ENCODE results near the gene TSPAN16. TPM values are rescaled to one million over a fixed set of nuclear protein-coding genes. Genes with fewer than 3 reads are reported as not detected.

Gene TSPAN16
- total and polyA plus RNA-seq, 2 of the 13 experiments (the other 11 are each of a cell fraction or from before 2014, with no cell fraction given), result not detected

GRCh38 chr19:11254666-11255065 is 41.3 kb upstream of the TSPAN16 start:
- ChIA-PET POLR2A (interaction anchor here (1.0 kb wide), 1 partner anchor 18 kb away, joined by 4 read pairs; no protein-coding TSS in a partner anchor), CTCF (ENCODE audit: low intra/inter-chr PET ratio, low total read pairs) (no interaction called here)
- Histone ChIP-seq H4K20me1 (ENCODE audit: insufficient read depth, low read length) (peaks cover 4% of the 10 kb centered on the region; the same call in 1 of the 2 replicates), H3K36me3 (replicated peaks in 1 of 2; ENCODE audit: control insufficient read depth in 1 of 2, insufficient read depth in 2 of 2, low read length in 2 of 2) (peaks cover 5 to 9% of the 10 kb centered on the region in 2 experiments; a peak in 3 of 5 replicates), H3K4me3 (replicated peaks in 1 of 3; ENCODE audit: insufficient read depth in 1 of 3, low read depth in 2 of 3, low read length in 3 of 3) (no peak overlapping the region), H3K27ac (ENCODE audit: extremely low read length, insufficient read depth, low read length) (no peak overlapping the region), H3K4me2 (ENCODE audit: low read depth, low read length) (no peak overlapping the region), H3K4me1 (ENCODE audit: insufficient read depth, low read length) (peaks cover 11% of the 10 kb centered on the region), H3K27me3 (ENCODE audit: control insufficient read depth in 1 of 2, insufficient read depth in 2 of 2, low read length in 2 of 2) (no peaks in the 10 kb centered on the region), H2AFZ (ENCODE audit: low read length) (no peak overlapping the region), H3K9me3 (ENCODE audit: low read length) (no peaks in the 10 kb centered on the region), H3K9ac (ENCODE audit: insufficient read depth, low read depth, low read length) (no peak overlapping the region), H3K79me2 (ENCODE audit: insufficient read depth, low read length) (no peaks in the 10 kb centered on the region)
- peak; percentile 69 for ATAC-seq
- in situ Hi-C loops (cut with HindIII; ENCODE audit: extremely low pct_ligation_motif_present, low pct_unique_long_range_greater_than_20kb) (no loop called here), intact Hi-C loops (cut with micrococcal nuclease; ENCODE audit: unreplicated experiment) (no loop called here)
- no TSS peak for BruUV-seq (replicated peaks)
- WGBS (ENCODE audit: low lambda C conversion rate), result 79% methylated on average over 3 of the region's 5 CpGs
- no peak for DNase-seq (ENCODE audit: low spot score)
- FAIRE-seq, result no peak
- TF ChIP-seq ARID4A (CRISPR knock-in tag; IDR thresholded peaks at IDR 0.05; ENCODE audit: borderline replicate concordance), result 0 out of 2 replicates have a peak, but pooled peaks have one; percentile 22
- no peak for TF ChIP-seq ZBTB3 (CRISPR knock-in tag; IDR thresholded peaks at IDR 0.05; ENCODE audit: borderline replicate concordance, low read depth)
- TF ChIP-seq DZIP1 (CRISPR knock-in tag; IDR thresholded peaks at IDR 0.05), result 0 out of 2 replicates have a peak, but pooled peaks have one; percentile 26
- TF ChIP-seq MAF1 (CRISPR knock-in tag; IDR thresholded peaks at IDR 0.05; ENCODE audit: borderline replicate concordance), result no peak
- TF ChIP-seq, protein P1, sequence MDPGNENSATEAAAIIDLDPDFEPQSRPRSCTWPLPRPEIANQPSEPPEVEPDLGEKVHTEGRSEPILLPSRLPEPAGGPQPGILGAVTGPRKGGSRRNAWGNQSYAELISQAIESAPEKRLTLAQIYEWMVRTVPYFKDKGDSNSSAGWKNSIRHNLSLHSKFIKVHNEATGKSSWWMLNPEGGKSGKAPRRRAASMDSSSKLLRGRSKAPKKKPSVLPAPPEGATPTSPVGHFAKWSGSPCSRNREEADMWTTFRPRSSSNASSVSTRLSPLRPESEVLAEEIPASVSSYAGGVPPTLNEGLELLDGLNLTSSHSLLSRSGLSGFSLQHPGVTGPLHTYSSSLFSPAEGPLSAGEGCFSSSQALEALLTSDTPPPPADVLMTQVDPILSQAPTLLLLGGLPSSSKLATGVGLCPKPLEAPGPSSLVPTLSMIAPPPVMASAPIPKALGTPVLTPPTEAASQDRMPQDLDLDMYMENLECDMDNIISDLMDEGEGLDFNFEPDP (CRISPR knock-in tag; conservative IDR thresholded peaks at IDR 0.05), result no peak
- TF ChIP-seq RAD21 (CRISPR knock-in tag; IDR thresholded peaks at IDR 0.05), result peak; percentile 30; the same call in 1 of the 2 replicates
- TF ChIP-seq, protein P2, sequence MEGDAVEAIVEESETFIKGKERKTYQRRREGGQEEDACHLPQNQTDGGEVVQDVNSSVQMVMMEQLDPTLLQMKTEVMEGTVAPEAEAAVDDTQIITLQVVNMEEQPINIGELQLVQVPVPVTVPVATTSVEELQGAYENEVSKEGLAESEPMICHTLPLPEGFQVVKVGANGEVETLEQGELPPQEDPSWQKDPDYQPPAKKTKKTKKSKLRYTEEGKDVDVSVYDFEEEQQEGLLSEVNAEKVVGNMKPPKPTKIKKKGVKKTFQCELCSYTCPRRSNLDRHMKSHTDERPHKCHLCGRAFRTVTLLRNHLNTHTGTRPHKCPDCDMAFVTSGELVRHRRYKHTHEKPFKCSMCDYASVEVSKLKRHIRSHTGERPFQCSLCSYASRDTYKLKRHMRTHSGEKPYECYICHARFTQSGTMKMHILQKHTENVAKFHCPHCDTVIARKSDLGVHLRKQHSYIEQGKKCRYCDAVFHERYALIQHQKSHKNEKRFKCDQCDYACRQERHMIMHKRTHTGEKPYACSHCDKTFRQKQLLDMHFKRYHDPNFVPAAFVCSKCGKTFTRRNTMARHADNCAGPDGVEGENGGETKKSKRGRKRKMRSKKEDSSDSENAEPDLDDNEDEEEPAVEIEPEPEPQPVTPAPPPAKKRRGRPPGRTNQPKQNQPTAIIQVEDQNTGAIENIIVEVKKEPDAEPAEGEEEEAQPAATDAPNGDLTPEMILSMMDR (CRISPR knock-in tag; IDR thresholded peaks at IDR 0.05), result peak; percentile 72
- no peak for TF ChIP-seq ZNF264 (CRISPR knock-in tag; IDR thresholded peaks at IDR 0.05)
- peak; percentile 64 for TF ChIP-seq STAG1 (CRISPR knock-in tag; IDR thresholded peaks at IDR 0.05)
